NCI-H82 (cell line): ENCODE results near the gene IGSF21.
"Not testable (repeated sequence)": the region's sequence is repeated elsewhere in the genome, so short reads cannot be mapped to it uniquely, and the experiment has no call there.

Source experiments
- DNase-seq: peaks from one replicate; lab custom pipeline; 2025; lab: John Stamatoyannopoulos, UW

The IGSF21 gene

DNA sequence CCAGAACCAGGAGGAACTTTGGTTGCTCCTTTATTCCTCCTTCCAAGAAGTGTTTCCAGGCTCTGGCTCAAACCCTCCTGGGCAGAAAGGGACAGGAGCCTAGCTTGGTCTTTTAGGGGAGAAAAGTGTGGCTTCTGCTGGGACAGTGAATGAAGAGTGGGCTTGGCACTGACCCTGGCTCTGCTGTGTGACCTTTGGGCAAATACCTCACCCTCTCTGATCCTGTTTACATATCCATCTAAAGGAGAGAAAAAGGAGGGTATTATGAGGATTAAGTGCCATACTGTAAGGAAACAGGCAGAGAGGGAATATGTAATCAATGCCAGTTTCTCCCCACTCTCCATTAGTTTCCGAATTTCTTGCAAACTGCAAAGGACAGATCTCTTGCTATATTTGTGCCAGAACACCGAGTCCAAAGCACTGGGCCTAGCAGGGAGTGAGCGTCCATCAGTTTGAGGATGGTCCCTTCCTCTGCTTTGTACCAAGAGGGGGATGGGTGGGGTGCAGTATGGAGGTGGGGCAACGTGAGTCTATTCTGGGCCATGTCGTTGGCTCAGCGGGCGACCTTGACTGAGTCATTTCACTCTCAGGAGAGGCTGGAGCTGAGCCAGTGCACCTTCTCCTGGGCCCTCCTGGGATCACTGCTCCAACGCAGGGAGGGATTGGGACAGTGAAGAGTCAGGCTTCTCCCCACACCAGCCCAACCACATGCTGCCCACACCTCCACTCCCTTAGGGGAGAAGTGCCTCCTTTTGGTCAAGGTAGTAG lies 38.4 kb downstream of the IGSF21 start:
- DNase-seq: no peak

DNA sequence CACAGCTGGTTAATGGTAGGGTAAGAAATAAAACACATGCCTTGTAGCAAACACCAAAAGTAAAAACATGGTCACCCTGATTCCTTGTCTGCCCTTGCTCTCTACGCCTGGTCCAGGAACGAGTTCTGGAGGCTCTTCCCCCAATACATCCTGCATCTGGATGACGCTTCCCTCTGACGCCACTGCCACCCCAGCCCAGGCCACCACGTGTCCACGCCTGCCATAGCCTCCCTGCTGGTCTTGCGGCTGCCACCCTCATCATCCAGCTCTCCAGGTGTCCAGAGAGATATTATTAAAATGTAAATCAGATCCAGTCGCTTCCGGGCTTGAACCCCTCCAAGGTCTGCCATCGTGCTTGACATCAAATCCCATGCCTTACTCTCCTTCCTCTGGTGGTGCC lies 39.3 kb downstream of the IGSF21 start:
- DNase-seq: no peak

DNA sequence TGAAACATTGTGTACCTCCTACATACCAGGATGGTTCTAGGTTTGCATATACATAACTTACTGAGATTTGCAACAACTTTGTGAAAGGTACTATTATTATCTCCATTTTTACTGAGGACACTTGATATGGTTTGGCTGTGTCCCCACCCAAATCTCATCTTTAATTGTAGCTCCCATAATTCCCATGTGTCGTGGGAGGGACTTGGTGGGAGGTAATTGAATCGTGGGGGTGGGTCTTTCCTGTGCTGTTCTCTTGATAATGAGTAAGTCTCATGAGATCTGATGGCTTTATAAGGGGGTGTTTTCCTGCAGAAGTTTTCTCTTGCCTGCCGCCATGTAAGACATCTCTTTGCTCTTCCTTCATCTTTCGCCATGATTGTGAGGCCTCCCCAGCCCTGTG lies 40.1 kb downstream of the IGSF21 start:
- no peak for DNase-seq

DNA sequence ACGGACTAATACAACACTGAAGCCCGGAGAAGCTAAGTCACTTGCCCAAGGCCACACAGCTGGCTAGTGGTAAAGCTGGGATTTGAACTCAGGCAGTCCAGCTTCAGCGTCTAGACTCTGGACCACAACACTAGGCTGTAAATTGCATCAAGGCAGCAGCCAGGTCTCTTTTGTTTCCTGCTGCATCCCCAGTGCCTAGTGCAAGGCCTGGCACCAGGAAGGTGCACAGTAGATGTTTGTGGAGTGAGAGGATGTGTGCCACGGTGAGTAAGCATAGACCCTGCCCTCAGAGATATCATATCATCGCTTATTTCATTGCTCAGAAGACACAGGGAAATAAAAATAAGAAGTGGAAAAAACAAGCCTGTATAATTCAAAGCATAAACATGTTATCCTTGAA lies 40.9 kb downstream of the IGSF21 start:
- no peak for DNase-seq

DNA sequence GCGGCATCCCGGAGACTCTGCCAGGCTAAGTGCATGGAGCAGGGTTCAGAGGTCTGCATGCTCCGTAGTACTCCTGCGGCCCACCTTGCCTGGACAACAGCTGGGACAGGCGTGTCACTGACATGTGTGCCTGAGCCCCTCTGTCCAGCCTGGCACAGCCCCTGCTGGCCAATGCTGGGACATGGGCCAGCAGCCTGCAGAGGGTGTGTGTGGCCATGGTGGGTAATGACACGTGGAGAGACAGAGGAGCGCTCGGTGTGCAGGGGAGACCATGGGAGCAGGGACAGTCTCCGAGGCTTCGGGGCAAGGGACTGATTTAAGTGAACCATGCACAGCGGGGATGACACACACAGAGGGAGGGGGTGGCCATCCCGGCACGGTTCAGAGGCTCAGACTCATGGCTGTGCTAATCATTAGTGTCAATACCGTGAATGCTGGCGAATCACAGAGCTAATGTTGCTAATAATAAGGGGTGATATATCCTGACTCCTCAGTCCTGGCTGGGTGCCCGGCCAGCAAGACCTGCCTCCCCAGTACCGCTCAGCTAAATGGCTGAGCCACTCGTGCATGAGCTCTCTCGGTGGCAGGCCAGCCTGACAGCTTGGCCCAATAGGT lies 41.5 kb downstream of the IGSF21 start:
- DNase-seq: peak; percentile 44

DNA sequence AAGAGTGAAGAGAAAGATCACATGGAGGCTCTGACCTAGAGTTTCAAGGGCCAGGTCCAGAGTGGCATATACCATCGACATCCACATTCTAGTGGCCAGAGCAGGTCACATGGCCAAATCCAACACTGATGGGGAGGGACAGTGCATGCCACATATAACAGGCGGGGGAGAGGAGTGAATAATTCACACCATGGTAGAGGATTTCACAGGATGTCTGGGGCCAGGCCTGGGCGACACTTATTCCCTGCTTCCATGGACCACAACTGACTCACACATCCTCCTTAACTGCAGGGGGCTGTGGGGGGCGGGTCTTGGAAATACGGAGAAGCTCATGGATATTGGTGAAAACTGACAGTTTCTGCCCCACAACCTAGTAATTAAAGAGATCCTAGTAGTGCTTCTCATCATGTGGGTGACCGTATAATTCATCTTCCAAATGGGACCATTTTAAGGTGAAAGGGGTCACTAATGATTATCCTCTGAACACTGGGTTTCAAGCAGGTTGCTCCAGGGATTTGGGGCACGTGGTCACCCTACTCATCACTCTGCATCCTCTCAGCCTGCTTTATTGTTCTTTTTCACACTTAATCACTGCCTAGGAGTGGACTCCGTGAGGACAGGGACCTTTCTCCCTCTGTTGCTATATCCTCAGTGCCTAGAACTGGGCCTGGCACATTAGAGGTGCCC lies 44.0 kb downstream of the IGSF21 start:
- DNase-seq: no peak

DNA sequence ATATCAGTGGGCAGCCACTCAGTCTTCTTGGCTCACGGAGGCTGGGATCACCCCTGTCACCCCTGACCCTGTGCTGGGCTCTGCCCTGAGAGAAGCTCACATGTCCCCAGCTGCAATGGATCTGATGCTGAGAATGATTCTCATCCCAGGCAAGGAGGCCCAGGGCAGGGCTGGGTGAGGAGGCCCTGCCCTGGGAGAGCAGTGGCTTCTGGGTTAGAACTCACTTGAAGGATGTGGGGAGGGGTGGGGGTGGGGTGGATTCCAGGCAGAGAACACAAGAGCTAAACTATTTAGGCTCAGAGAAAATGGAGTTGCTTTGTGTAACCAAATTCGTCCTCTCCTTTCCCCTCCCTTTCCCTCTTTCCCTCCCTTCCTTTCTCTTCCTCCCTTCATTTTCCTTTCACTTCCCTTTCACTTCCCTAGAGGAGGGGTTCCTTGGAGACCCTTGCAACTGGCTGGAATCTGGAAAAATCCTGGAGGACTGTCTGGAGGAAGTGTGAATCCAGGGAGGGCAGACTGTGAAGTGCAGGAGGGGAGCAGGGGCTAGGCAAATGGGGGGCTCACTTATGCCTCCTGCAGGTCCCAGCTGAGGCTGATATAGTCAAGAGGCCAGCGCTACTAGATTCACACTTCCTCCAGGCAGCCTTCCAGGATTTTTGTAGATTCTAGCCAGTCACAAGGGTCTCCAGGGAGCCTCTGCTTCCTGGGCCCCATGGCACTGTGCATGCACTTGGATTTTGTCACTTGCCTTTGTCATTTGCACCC lies 47.0 kb downstream of the IGSF21 start:
- DNase-seq: no peak

DNA sequence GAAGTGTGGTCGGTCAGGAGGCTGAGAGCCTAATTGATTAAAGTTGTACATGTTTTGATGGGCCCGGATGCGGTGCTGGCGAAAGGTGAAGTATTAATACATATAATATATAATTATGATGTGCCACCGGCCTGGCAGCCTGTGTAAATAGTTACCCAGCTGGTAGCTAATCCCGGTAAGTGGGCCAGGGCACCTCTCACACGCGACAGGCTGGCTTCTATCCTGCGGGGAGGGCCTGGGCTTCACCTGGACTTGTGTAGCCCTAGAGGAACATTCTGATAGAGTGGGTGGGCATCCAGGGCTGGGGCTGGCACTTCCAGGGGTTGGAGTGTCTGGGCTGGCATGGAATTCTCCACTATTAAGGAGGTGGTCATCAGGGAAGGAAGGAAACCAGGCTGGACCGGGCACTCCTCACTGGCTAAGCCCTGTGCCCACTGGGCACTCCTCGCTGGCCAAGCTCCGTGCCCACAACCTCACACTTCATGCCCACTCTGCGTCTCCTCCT lies 48.3 kb downstream of the IGSF21 start:
- DNase-seq: no peak

DNA sequence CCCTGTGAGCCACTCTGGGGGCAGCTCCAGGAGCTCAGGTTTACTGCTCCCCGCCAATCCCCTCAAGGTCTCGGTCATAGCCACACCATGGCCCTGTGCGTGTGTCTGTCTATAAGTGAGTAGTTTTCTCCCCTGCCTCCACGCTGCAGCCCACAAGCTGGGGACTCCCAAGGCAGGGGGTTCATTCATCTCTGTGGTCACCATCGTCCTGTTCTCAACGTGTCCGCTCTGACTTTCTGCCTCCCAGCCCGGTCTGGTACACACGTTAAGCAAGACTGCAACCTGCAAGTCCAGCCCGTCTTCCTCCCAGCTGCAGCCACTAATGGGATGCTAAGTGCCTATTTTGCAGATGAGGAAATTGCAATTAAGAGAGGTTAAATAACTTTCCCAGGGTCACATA lies 49.8 kb downstream of the IGSF21 start:
- no peak for DNase-seq

DNA sequence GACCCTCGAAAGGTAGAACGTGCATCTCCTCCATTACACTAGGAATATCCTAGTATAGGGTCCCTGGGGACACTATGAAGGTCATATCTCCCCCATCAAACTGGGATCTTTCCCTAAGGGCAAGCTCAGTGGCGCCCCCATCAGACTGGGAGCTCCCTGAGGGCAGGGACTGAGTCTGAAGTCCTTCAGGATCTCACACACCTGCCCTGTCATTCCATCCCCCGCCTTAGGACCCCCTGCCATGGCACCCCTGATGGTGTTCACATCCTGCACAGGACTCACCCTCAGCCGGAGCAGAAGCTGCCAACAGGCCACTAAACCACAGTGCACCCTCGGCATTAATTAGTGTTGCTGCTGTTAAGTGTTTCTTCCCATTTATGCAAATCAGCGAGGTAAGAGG lies 50.4 kb downstream of the IGSF21 start:
- no peak for DNase-seq

DNA sequence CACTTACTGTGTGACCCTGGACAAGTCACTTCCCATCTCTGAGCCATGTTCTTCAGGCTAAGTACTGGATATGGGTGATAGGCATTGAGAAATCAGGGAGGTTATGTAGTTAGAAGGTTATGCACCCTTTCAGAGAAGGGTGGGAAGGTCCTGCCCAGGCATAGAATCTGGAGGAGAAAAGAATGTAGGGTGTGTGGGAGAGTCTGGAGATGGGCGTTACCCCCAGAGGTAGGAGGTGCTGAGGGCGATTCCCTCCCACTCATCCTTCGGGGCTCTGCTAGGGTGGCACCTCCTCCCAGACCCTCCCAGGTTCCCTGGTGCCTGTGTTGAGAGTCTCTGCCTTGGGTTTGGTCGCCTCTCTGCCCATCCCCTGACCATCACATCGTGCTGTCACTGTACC lies 51.1 kb downstream of the IGSF21 start:
- DNase-seq: no peak

DNA sequence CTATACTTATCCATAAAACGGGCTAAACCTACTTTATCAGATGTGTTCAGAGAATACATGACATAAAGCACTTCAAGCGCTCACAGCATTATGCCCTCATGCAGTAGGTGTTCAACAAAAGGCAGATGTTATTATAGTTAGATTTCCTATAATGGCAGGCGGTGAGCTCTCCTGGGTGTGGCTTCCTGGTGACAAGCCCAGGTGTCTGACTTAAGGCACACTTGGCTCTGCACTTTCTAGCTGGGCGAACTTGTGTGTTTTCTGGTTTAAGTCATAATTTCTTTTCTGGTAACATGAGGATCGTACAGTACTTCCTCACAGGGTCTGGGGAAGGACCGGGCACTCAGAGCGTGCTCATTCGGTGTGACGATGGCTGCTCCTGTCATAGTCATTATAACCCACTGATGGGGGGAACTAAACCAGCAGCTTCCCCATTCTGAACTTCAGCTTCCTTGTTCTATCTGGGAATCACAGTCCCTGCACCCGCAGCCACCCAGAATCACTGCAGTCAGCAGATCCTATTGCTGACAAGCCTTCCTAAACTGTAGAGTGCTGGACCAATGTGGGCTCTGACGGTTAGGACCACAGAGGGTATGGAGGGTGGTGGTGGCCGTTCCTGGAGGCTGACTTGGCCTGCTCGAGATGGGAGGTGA lies 52.8 kb downstream of the IGSF21 start:
- no peak for DNase-seq

DNA sequence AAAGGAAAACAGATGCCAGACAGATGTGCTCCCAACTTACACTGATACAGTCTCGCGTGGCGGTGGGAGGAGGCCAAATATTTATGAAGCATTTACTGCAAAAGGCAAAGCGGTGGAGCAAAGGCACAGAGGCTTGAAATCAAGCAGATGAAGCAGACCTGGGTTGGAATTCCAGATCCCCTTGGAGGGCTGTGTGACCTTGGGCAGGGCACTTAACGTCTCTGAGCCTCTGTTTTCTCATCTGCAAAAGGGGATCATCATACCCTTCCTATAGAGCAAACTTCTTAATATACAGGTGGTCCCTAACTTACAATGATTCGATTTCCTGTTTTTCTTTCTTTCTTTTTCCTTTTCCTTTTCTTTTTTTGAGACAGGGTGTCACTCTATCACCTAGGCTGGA lies 54.1 kb downstream of the IGSF21 start:
- DNase-seq: no peak

DNA sequence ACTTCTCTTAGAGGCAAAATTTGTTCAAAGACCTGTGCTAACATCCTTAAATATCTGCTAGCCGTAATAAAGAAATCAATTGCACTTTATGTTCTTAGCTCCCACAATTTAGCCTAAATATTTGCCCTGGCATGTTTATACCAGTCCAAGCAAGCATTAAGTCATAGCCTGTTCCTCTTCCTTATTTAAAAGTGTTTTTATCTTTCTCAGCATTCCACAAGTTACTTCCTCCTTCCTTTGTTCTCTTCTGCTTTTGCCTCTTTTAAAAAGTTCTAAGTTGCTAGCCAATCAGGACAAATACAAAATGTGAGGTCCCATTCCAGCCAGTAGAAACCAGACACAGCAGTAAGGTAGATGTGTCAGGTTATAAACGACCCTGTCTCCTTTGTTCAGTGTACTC lies 58.0 kb downstream of the IGSF21 start:
- DNase-seq: not testable (repeated sequence)

DNA sequence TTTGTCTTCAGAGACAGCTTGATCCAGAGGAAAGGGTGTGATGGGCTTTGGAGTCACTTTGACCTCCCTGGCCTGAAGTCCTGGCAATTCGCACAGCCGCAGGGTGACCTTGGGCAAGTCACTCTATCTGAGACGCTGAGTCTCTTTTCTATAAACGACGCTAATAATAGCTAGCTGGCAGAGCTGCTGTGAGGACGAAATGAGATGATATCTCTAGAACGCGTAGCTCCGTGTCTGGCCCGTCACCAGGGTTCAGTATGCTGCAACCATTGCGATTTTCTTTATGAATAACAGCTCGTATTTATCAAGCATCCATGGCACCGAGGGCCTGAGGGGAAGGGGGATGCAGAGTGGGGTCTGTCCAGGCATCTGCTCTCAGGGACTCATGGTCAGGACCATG lies 58.7 kb downstream of the IGSF21 start:
- DNase-seq: no peak

DNA sequence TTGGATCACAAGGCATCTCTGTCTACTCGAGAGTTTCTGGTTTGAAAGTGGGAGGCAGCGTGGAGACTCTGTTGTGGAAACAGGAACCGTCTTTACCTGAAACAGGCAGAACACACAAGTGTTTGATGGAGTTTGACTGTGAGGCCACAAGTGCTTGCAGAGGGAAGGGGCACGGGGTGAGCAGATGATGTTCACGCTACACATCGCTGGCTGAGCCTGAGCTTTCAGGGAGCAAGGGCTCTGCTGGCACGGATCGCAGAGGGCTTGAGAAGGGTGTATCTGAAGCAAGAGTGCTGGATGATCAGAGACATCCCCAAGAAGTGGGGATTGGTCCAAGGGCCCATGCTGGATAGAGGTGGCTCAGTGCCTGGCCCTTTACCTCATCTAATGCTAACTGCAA lies 59.3 kb downstream of the IGSF21 start:
- no peak for DNase-seq

DNA sequence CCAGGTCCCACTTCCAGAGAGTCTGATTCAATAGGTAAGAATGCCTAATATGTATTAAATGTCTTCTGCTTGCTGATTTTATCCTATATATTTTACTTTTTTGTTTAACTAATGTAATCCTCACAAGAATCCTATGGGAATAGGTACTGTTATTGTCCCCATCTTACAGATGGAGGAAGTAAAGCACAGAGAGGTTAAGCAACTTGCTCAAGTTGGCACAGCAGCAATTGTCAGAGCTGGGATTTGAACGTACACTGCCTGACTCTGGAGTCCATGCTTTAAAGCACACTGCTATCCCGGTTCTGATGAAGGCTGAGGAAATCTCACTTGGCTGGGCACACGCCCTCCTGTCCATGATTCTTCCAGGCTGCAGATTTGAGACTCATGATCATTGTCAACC lies 62.8 kb downstream of the IGSF21 start:
- DNase-seq: no peak

DNA sequence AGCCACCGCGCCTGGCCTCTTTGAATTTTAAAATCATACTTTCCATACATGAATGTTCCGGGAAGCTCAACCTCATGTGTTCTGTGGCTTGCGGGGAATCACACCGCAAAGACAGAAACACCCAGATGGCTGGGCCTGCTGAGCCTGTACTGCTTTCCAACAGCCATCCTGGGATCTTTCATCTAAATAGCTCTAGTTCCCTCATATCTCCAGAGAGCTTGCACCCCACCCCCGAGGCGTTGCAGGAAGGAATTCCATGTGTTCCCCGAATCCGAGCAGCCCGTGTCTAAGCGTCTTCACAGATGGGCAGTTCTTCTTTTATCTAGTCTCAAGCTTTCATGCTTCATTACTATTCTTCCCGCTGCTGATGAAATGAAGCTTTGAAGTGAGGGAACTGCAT lies 66.4 kb downstream of the IGSF21 start:
- DNase-seq: no peak

DNA sequence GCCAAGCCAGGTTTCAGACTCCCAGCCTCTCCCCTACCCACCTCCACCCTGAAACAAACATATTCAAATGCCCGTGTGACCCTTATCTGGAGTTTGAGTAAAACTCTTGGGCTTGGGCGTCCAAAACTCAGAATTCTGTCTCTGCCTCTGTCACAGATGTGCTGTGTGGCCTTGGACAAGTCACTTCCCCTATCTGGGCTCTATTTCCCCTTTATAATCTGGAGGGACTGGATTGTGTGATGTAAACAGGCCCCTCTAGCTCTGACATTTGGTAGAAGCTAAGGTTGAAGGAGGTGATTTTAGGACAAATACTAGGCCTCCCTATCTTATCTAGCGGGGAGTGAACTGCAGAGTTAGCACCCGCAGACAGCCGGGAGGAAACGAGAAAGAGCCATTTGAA lies 67.5 kb downstream of the IGSF21 start:
- DNase-seq: no peak

DNA sequence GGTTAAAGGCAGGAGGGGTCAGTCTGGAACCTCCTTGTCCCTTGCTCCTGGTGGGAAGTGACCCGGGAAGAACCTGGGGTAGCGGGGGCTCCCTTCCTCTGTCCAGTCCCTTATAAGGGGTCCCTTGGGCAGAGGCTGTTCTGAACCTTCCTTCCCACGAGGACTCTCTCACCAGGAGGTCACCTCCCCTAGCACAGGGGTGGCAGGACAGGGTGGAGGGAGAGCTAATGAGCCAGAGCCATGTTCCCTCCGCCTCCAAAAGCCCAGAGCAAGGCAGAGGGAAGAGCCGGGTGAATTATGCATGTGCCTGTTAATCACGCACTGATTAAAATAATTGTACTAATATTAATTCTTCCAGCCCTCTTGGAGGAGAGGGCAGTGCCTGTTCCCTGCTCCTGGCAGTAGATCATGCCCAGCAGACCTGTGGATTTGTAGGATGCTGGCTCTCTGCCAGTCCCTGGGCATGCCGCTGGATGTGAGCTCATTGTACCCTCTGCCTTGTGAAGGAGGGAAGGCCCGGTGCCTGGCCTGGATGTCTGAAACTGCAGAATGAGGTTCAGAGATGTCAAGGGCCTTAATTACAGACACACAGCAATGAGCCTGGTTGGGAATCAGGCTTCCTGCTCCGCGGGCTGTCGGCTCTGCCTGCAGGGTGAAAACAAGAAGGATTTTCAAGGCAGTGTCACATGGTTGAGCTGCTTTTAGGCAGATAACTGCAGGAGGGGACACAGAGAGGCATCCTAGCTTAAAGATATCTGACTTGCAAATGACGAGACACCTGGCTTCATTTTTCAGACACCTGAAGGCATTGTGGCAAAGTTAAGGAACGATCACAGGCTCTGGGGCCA lies 68.2 kb downstream of the IGSF21 start:
- DNase-seq: peak; percentile 86

DNA sequence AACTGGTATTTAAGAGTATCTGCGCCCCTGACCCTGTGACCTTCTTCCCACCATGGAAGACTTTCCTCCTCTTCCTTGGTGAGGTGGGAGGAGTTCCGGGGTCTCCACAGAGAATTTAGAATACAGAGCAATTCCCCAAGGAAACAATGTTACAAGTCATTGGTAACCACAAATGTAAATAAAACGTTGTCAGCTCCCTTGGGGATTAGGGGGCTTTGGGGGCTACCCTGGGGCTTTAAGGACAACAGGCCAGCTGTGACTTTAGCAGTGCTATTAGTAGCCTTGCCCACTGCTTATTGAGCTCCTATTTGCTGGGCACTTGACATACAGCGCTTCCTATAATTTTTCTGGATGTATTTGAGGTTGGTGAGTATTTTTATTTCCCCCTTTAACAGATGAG lies 69.0 kb downstream of the IGSF21 start:
- peak; percentile 96 for DNase-seq
